ENCODE data around the gene KCTD2.

Gene KCTD2

GRCh38 chr17:75075597-75076336, 28.7 kb downstream of the KCTD2 start:
- in situ Hi-C loops (cut with MboI; ENCODE audit: low sequenced_read_pairs): no loop called here

- in situ Hi-C loops (cut with MboI; ENCODE audit: low sequenced_read_pairs): no loop called here
These were observed 30.1 kb downstream of the KCTD2 start for GRCh38 chr17:75077072-75077495.

- in situ Hi-C loops (cut with MboI; ENCODE audit: low sequenced_read_pairs): no loop called here
These were observed 30.7 kb downstream of the KCTD2 start for GRCh38 chr17:75077496-75078283.

GRCh38 chr17:75078284-75079022, 31.4 kb downstream of the KCTD2 start:
- in situ Hi-C loops (cut with MboI; ENCODE audit: low sequenced_read_pairs): no loop called here

- in situ Hi-C loops (cut with MboI; ENCODE audit: low sequenced_read_pairs): no loop called here
These were observed 32.0 kb downstream of the KCTD2 start for GRCh38 chr17:75079023-75079373.

- in situ Hi-C loops (cut with MboI; ENCODE audit: low sequenced_read_pairs): no loop called here
These were observed 34.9 kb downstream of the KCTD2 start for GRCh38 chr17:75081611-75082540.

- in situ Hi-C loops (cut with MboI; ENCODE audit: low sequenced_read_pairs): no loop called here
These were observed 35.7 kb downstream of the KCTD2 start for GRCh38 chr17:75082683-75083082.

GRCh38 chr17:75084039-75084660, 37.1 kb downstream of the KCTD2 start:
- in situ Hi-C loops (cut with MboI; ENCODE audit: low sequenced_read_pairs): no loop called here

- in situ Hi-C loops (cut with MboI; ENCODE audit: low sequenced_read_pairs): no loop called here
These were observed 39.6 kb downstream of the KCTD2 start for GRCh38 chr17:75086496-75087181.

GRCh38 chr17:75087182-75087557, 40.1 kb downstream of the KCTD2 start:
- in situ Hi-C loops (cut with MboI; ENCODE audit: low sequenced_read_pairs): no loop called here

GRCh38 chr17:75087558-75088453, 40.8 kb downstream of the KCTD2 start, which contains the start of gene SLC16A5:
Gene SLC16A5 (plus strand): TSS chr17:75087954. CDS start chr17:75093637, 5,683 bp downstream.
- in situ Hi-C loops (cut with MboI; ENCODE audit: low sequenced_read_pairs): no loop called here

GRCh38 chr17:75088465-75089417, 41.7 kb downstream of the KCTD2 start:
- in situ Hi-C loops (cut with MboI; ENCODE audit: low sequenced_read_pairs): no loop called here

- in situ Hi-C loops (cut with MboI; ENCODE audit: low sequenced_read_pairs): no loop called here
These were observed 44.1 kb downstream of the KCTD2 start for GRCh38 chr17:75090871-75091854.

- in situ Hi-C loops (cut with MboI; ENCODE audit: low sequenced_read_pairs): no loop called here
These were observed 44.9 kb downstream of the KCTD2 start for GRCh38 chr17:75091855-75092327.

GRCh38 chr17:75093548-75094158, 46.6 kb downstream of the KCTD2 start:
- in situ Hi-C loops (cut with MboI; ENCODE audit: low sequenced_read_pairs): no loop called here

All from hTERT RPE-1 (cell line).